Vagina (tissue), 2 donors: ENCODE data around the gene FGD4.

Experiments
- CTCF ChIP-seq, 3 experiments: fragments of 450-650 bp in 2 of 3; fragments of 200-600 bp in 1 of 3; sonication (generic) in 1 of 3; IDR thresholded peaks; one replicate each; pipeline ENCODE4 v1.5.1; 2017 to 2019; ENCODE audit warnings: antibody characterized with exemption in 3 of 3, mild to moderate bottlenecking in 2 of 3, moderate library complexity in 2 of 3
- POLR2A ChIP-seq, 2 donors: fragments of 450-650 bp; IDR thresholded peaks; one replicate each; pipeline ENCODE4 v1.6.1; 2017; ENCODE audit warnings: antibody characterized with exemption in 2 of 2, mild to moderate bottlenecking in 2 of 2, moderate library complexity in 2 of 2
- POLR2AphosphoS5 ChIP-seq, 2 donors: sonication (generic); formaldehyde crosslinking; IDR thresholded peaks; one replicate each; pipeline ENCODE4 v1.9.0; 2017; ENCODE audit warnings: antibody characterized with exemption in 2 of 2, mild to moderate bottlenecking in 2 of 2, low read depth in 1 of 2; ENCODE audit not compliant: insufficient read depth in 1 of 2

- TF ChIP-seq CTCF (IDR thresholded peaks at IDR 0.05) (no peak), POLR2A (IDR thresholded peaks at IDR 0.05) (no peak), POLR2AphosphoS5 (IDR thresholded peaks at IDR 0.05; ENCODE audit: insufficient read depth in 1 of 2, low read depth in 1 of 2) (no peak)
Measured at GRCh38 chr12:32508626-32509025, 109.3 kb downstream of the FGD4 start.
